IMR-90 (cell line): ENCODE measurements around the gene KRTAP3-1. TPM values are rescaled to one million over a fixed set of nuclear protein-coding genes. Genes with fewer than 3 reads are reported as not detected.
A peak's percentile ranks its signal among the peaks of the same experiment; 100 is the strongest.

Experiments
- ATAC-seq: fragments of 200-7000 bp; cut with Tn5 transposase; 2 replicates; pipeline ENCODE4 v1.9.1; 2020; ENCODE audit warnings: low read depth, mild to moderate bottlenecking, moderate library complexity
- BruUV-seq: library from RNA; stranded (reverse); fragments of 400-500 nt; replicated peaks from 2 replicates; lab custom pipeline; 2021; lab: Mats Ljungman, UMichigan
- CTCF ChIA-PET: fragments of 300-600 bp; formaldehyde crosslinking; extraction: SDS; loops from one replicate; lab custom pipeline; 2021; ENCODE audit warnings: antibody characterized with exemption; lab: Yijun Ruan, JAX
- POLR2A ChIA-PET: fragments of 300-600 bp; sonication (Branson Sonifier 250); formaldehyde crosslinking; loops from one replicate; lab custom pipeline; 2022; ENCODE audit warnings: antibody characterized with exemption; ENCODE audit not compliant: unreplicated experiment; lab: Charles Lee
- DNase-seq: peaks from one replicate; pipeline ENCODE4 v3.0.0; 2013
- H2AFZ ChIP-seq: replicated peaks from 2 replicates; pipeline ENCODE3; 2013; ENCODE audit warnings: low read length, mild to moderate bottlenecking; ENCODE audit not compliant: poor library complexity
- H2AK5ac ChIP-seq: 2 replicates; pipeline ENCODE4 v1.6.1; 2013; ENCODE audit warnings: low read depth, low read length, inconsistent platforms
- H2AK9ac ChIP-seq: replicated peaks from 2 replicates; pipeline ENCODE3; 2013; ENCODE audit warnings: mild to moderate bottlenecking, low read depth, low read length, moderate library complexity; ENCODE audit not compliant: poor library complexity
- H2BK120ac ChIP-seq: 2 replicates; pipeline ENCODE4 v1.6.1; 2013; ENCODE audit warnings: low read depth, low read length, inconsistent platforms
- H2BK15ac ChIP-seq: 3 replicates; pipeline ENCODE4 v1.6.1; 2013; ENCODE audit warnings: low read depth, low read length, inconsistent platforms
- H2BK20ac ChIP-seq: 2 replicates; pipeline ENCODE4 v1.6.1; 2013; ENCODE audit warnings: low read depth, mild to moderate bottlenecking, inconsistent platforms, low read length, moderate library complexity
- H2BK5ac ChIP-seq: 2 replicates; pipeline ENCODE4 v1.6.1; 2013; ENCODE audit warnings: mild to moderate bottlenecking, low read depth, low read length, inconsistent platforms; ENCODE audit not compliant: poor library complexity, severe bottlenecking
- H3K14ac ChIP-seq: replicated peaks from 2 replicates; pipeline ENCODE4 v1.6.1; 2013; ENCODE audit warnings: low read depth, low read length, inconsistent platforms
- H3K18ac ChIP-seq: 2 replicates; pipeline ENCODE4 v1.6.1; 2013; ENCODE audit warnings: low read depth, low read length, control low read depth
- H3K23ac ChIP-seq: 2 replicates; pipeline ENCODE4 v1.6.1; 2013; ENCODE audit warnings: low read depth, low read length, inconsistent platforms
- H3K27ac ChIP-seq: 2 replicates; pipeline ENCODE4 v1.5.1; 2013; ENCODE audit warnings: mild to moderate bottlenecking, control low read depth, low read length; ENCODE audit not compliant: insufficient read depth
- H3K27me3 ChIP-seq: 2 replicates; pipeline ENCODE4 v1.6.1; 2013; ENCODE audit warnings: low read length; ENCODE audit not compliant: control insufficient read depth, insufficient read depth
- H3K36me3 ChIP-seq: 2 replicates; pipeline ENCODE4 v1.6.1; 2013; ENCODE audit warnings: low read length, mixed read lengths; ENCODE audit not compliant: control insufficient read depth, insufficient read depth
- H3K4ac ChIP-seq: 2 replicates; pipeline ENCODE4 v1.6.1; 2013; ENCODE audit warnings: low read depth, low read length, inconsistent platforms
- H3K4me1 ChIP-seq: 2 replicates; pipeline ENCODE4 v1.6.1; 2013; ENCODE audit warnings: low read length, mixed read lengths; ENCODE audit not compliant: control insufficient read depth, insufficient read depth
- H3K4me2 ChIP-seq: 2 replicates; pipeline ENCODE4 v1.6.1; 2013; ENCODE audit warnings: low read depth, mild to moderate bottlenecking, control low read depth, low read length, moderate library complexity
- H3K4me3 ChIP-seq: 2 replicates; pipeline ENCODE4 v1.5.1; 2013; ENCODE audit warnings: low read depth, mild to moderate bottlenecking, control low read depth, low read length, moderate library complexity; ENCODE audit not compliant: insufficient read depth
- H3K56ac ChIP-seq: 2 replicates; pipeline ENCODE4 v1.6.1; 2013; ENCODE audit warnings: low read length, inconsistent platforms; ENCODE audit not compliant: insufficient read depth; ENCODE audit errors: extremely low read depth
- H3K79me1 ChIP-seq, 2 experiments: 2 replicates each; pipeline ENCODE4 v1.6.1; 2013; ENCODE audit warnings: low read length in 2 of 2, inconsistent platforms in 1 of 2, low read depth in 1 of 2
- H3K9ac ChIP-seq: 2 replicates; pipeline ENCODE4 v1.6.1; 2013; ENCODE audit warnings: low read depth, low read length, control low read depth
- H3K9me1 ChIP-seq: 2 replicates; pipeline ENCODE4 v1.6.1; 2013; ENCODE audit warnings: low read length, inconsistent platforms; ENCODE audit not compliant: insufficient read depth
- H3K9me3 ChIP-seq: 2 replicates; pipeline ENCODE4 v1.6.1; 2013; ENCODE audit warnings: low read length; ENCODE audit not compliant: control insufficient read depth, insufficient read depth
- H4K20me1 ChIP-seq: 2 replicates; pipeline ENCODE4 v1.6.1; 2013; ENCODE audit warnings: low read length, inconsistent platforms; ENCODE audit not compliant: insufficient read depth
- H4K5ac ChIP-seq: 2 replicates; pipeline ENCODE4 v1.6.1; 2013; ENCODE audit warnings: mild to moderate bottlenecking, low read depth, low read length, control low read depth
- H4K8ac ChIP-seq, 2 experiments: 2 replicates each; pipeline ENCODE4 v1.6.1; 2013; ENCODE audit warnings: low read depth in 2 of 2, low read length in 2 of 2, control low read depth in 1 of 2, inconsistent platforms in 1 of 2
- H4K91ac ChIP-seq: 2 replicates; pipeline ENCODE4 v1.6.1; 2013; ENCODE audit warnings: low read depth, low read length, inconsistent platforms; ENCODE audit not compliant: insufficient read depth
- ELK1 ChIP-seq: fragments of 150-350 bp; IDR thresholded peaks from 2 replicates; pipeline ENCODE4 v1.6.1; 2016; ENCODE audit warnings: low read depth, mild to moderate bottlenecking, low read length, moderate library complexity, borderline replicate concordance
- FOS ChIP-seq: fragments of 150-350 bp; IDR thresholded peaks from 2 replicates; pipeline ENCODE4 v1.6.1; 2016; ENCODE audit warnings: low read depth, low read length
- MAZ ChIP-seq: IDR thresholded peaks from 2 replicates; pipeline ENCODE4 v1.6.1; 2012; ENCODE audit warnings: low read depth, mild to moderate bottlenecking, low read length, improper control_type of control experiment, moderate library complexity, borderline replicate concordance
- WGBS, 2 experiments: methylation state at CpG; one replicate each; pipeline versions ENCODE4 v1.1.5 to v1.1.7; 2013; ENCODE audit warnings: missing lambda C conversion rate in 2 of 2; ENCODE audit not compliant: insufficient read length in 1 of 2; ENCODE audit errors: extremely low coverage in 2 of 2; 5-methylcytosine and 5-hydroxymethylcytosine counted together
- dilution Hi-C: fragments of 300-500 bp; cut with HindIII; formaldehyde crosslinking; loops from one replicate; pipeline ENCODE4 v1.14.3; 2018; ENCODE audit warnings: low sequenced_read_pairs; ENCODE audit not compliant: unreplicated experiment
- in situ Hi-C: fragments of 300-500 bp; cut with MboI; formaldehyde crosslinking; loops from 3 replicates; pipeline ENCODE4 v1.14.3; 2019; ENCODE audit warnings: low sequenced_read_pairs, inconsistent platforms, mixed read lengths
- intact Hi-C: fragments of 100-400 bp; cut with micrococcal nuclease; formaldehyde crosslinking; loops from 2 replicates; pipeline ENCODE4 v1.10.0; 2022
- polyA plus RNA-seq, 3 experiments: library from polyadenylated mRNA; depleted of rRNA; stranded (reverse); fragments of >200 nt; gene quantifications; 2 replicates each; pipeline ENCODE4 v1.2.3, GENCODE V29; 2012; ENCODE audit warnings: low replicate concordance in 1 of 3
- total RNA-seq: library from RNA; depleted of rRNA; stranded (reverse); fragments of >200 nt; gene quantifications from 2 replicates; pipeline ENCODE4 v1.2.3, GENCODE V29; 2012

The KRTAP3-1 gene
- total and polyA plus RNA-seq, 2 of the 4 experiments (the other 2 are of a cell fraction) = not detected

GRCh38 chr17:40961591-40961990, 47.3 kb downstream of the KRTAP3-1 start:
- Histone ChIP-seq H2BK5ac (no peak overlapping the region), H3K4me3 (no peak overlapping the region), H4K20me1 (no peaks in the 10 kb centered on the region), H4K5ac (no peak overlapping the region), H3K18ac (no peak overlapping the region; the same call in 1 of the 2 replicates), H3K4ac (no peak overlapping the region), H2BK20ac (no peak overlapping the region), H3K27me3 (no peaks in the 10 kb centered on the region), H3K14ac (no peak overlapping the region), H2AK5ac (peak overlapping the region; percentile 58; the same call in 1 of the 2 replicates), H3K9me1 (peaks cover 9% of the 10 kb centered on the region), H3K9ac (no peak overlapping the region), H3K4me2 (no peak overlapping the region), H3K36me3 (no peaks in the 10 kb centered on the region), H3K27ac (no peak overlapping the region), H3K79me1 (no peaks in the 10 kb centered on the region), H3K56ac (no peak overlapping the region), H3K23ac (no peak overlapping the region), H3K4me1 (peaks cover 8% of the 10 kb centered on the region), H4K8ac (no peak overlapping the region), H3K9me3 (peaks cover 6% of the 10 kb centered on the region), H2BK120ac (no peak overlapping the region), H2AK9ac (no peak overlapping the region), H4K91ac (no peak overlapping the region), H2BK15ac (0 out of 3 replicates have a peak overlapping the region, but pooled peaks have one; percentile 11), H2AFZ (no peak overlapping the region)
- BruUV-seq = no TSS peak
- TF ChIP-seq ELK1 (no peak), MAZ (no peak), FOS (no peak)
- POLR2A ChIA-PET = interaction anchor here (0.5 kb wide), 1 partner anchor 418 kb away, joined by 10 read pairs; no protein-coding TSS in a partner anchor
- intact Hi-C loops (no loop called here), in situ Hi-C loops (no loop called here), dilution Hi-C loops (no loop called here)
- ATAC-seq (no peak), DNase-seq (no peak)
- CTCF ChIA-PET = interaction anchor here (1.0 kb wide), 1 partner anchor 361 kb away, joined by 4 read pairs; no protein-coding TSS in a partner anchor
- WGBS, 2 experiments = no CpG with 5 or more reads among the region's 1 CpG
